ENCODE measurements around the gene OAS3.

DNA sequence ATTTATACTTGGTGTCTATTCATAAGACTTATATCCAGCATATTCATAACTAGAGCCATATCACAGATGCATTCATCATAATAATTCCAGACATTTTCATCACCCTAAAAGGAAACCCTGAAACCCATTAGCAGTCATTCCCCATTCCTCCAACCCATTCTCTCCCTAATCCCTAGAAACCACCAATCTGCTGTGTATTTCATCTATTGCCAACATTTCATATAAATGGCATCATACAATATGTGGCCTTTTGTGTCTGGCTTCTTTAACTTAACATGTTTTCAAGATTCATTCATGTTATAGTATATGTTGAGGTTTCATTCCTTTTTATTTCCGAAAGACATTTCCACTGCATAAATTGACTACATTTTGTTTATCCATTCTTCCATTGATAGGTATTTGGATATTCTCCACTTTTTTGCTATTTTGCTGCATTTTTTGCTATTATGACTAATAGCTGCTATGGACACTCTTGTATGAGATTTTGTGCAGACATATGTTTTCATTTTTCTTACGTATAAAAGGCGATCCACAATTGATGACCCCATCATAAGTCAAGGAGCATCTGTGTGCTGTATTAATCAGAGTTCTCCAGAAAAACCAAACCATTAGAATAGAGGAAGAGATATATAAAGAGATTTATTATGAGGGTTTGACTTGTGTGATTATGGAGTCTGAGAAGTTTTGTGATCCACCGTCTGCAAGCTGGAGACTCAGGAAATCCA is 34.9 kb downstream of the OAS3 start:
- TF ChIP-seq, protein P1, sequence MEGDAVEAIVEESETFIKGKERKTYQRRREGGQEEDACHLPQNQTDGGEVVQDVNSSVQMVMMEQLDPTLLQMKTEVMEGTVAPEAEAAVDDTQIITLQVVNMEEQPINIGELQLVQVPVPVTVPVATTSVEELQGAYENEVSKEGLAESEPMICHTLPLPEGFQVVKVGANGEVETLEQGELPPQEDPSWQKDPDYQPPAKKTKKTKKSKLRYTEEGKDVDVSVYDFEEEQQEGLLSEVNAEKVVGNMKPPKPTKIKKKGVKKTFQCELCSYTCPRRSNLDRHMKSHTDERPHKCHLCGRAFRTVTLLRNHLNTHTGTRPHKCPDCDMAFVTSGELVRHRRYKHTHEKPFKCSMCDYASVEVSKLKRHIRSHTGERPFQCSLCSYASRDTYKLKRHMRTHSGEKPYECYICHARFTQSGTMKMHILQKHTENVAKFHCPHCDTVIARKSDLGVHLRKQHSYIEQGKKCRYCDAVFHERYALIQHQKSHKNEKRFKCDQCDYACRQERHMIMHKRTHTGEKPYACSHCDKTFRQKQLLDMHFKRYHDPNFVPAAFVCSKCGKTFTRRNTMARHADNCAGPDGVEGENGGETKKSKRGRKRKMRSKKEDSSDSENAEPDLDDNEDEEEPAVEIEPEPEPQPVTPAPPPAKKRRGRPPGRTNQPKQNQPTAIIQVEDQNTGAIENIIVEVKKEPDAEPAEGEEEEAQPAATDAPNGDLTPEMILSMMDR (IDR thresholded peaks at IDR 0.05; ENCODE audit: low read depth, low read length, poor library complexity, severe bottlenecking) = no peak
- TF ChIP-seq EZH2phosphoT487 (IDR thresholded peaks at IDR 0.05; ENCODE audit: borderline replicate concordance, low read length) = no peak

Measured in DOHH2 (cell line).